ENCODE results near the gene DRC1.
"Not testable (repeated sequence)": the region's sequence is repeated elsewhere in the genome, so short reads cannot be mapped to it uniquely, and the experiment has no call there.

Gene DRC1
- 0.07 to 0.24 reads per million in 2 donors for total RNA-seq

DNA sequence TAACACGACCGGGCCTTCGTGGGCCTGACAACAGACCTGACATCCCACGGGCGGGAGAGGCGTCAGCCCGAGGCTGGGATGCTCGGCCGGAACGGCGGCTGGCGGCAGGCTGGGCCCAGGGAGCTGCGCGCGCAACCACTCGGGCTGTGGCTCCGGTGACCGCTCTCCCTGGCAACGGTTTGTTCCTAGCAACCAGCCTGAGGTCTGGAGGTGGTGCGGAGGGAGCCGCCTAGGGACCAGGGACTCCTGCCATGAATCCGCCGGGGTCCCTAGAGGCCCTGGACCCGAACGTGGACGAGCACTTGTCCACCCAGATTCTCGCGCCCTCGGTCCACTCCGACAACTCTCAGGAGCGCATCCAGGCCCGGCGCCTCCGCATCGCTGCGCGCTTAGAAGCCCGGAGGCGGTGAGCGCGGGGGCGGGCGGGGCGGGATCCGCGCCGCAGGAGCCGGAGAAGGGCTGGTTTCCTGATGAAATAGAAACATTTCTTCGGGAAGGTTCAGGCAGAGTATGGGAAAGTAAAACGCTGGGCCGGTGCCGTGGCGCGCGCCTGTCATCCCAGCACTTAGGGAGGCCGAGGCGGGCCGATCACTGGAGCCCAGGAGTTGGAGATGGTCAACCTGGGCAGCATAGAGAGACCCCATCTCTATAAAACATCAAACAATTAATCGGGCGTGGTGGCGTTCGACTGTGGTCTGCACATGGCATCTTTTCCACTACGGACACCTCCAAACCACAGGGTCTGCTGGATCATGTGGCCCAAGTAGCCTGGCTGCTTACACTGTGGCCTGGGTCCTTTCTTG, at the start of gene DRC1:
DRC1 (plus strand) TSS at position 182 of the 803 bp plus-strand sequence; CDS start at position 252, 70 bp downstream.
- DNase-seq: no peak

DNA sequence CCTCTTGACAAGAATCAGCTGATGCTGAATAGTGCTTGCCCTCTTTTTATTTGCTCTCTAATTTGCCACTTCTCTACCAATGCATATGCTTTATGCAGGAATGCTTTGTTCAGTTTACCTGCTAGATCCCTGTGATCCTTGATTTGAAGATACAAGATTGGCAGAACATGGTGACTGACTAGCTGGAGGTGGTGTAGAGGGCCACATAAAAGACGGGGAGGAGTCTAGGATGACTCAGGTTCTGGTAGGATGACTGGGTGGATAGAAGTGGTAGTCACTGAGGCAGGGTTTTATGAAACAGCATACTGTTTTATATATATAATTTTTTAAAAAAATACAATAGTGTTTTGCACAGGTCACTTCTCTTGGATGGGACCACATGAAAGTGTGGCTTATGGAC, 48.8 kb upstream of the DRC1 start:
- DNase-seq: no peak

DNA sequence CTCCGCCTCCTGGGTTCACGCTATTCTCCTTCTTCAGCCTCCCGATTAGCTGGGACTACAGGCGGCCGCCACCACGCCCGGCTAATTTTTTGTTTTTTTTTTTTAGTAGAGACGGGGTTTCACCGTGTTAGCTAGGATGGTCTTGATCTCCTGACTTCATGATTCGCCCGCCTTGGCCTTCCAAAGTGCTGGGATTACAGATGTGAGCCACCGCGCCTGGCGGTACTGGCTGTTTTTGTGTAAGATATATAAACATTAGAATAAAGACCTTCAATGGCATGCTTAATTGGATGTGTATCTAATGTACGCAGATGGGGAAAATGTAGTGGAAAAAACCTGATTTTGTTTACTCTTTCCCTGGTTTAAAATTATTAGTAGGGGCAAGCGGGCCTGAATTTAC, 47.3 kb upstream of the DRC1 start:
- not testable (repeated sequence) for DNase-seq

DNA sequence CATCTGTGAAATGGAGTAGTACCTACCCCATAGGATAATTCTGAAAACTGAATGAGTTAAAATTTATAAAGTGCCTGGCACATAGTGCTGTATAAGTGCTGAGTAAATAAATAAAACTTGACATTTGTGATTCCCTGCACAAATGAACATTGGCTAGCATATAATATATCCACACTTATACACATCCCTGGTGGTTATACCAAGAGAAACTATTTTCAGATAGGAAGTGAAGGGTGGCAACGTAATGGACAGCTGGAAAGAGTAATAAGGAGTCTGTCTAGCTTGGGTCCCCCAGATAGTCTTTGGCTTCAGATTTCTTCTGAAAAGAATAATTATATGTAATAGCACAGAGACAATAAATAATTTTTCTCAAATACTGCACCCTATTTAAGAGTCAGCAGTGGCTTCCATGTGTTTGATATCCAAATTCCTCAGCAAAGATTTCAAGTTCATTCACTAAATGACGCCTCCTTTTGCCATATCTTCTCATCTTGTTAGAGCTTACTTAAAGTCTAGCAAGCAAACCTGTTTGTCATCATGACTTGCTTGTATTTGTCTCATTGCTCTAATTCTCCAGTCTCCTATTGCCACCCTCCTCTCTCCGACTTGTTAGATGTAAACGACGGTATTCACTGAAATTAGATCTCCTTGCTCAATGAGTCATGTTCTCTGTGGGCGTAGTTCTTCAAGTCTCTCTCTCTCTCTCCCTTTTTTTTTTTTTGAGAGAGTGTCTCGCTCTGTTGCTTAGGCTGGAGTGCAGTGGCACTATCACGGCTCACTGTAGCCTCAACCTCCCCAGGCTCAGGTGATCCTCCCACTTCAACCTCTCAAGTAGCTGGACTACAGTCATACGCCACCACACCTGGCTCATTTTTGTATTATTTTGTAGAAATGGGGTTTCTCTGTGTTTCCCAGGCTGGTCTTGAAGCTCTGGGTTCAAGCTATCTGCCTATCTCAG, 46.4 kb upstream of the DRC1 start:
- no peak for DNase-seq

DNA sequence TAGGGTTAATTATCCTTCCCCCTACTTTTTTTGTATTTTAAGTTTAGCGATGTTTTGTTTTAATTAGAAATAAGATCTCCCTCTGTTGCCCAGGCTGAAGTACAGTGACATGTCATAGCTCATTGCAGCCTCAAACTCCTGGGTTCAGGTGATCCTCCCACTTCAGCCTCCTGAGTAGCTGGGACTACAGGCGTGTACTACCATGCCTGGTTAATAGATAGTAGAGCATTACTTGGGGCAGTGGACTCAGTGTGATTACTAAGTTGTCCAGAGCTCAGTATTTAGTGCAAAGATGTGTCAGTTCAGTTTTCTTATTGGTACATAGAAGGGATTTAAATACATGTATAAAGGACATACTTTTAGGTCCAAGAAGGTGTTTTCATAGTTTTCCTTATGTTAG, 45.6 kb upstream of the DRC1 start:
- DNase-seq: no peak

DNA sequence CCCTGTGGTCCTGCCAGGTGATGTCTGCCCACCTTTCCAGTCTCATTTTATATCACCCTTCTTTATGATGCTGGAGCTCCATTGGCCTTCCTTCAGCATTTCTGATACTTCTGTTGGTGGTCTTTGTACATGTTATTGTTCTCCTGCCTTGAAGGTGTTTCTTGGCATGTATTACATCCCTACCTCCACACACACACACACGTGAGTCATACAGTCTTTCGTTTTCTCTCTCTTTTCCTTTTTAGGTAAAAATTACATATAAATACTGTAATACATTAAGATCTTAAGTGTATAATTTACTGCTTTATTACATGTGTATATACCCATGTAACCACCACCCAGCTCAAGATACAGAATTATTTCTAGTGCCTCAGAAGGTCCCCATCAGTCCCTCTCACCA, 44.9 kb upstream of the DRC1 start:
- no peak for DNase-seq

DNA sequence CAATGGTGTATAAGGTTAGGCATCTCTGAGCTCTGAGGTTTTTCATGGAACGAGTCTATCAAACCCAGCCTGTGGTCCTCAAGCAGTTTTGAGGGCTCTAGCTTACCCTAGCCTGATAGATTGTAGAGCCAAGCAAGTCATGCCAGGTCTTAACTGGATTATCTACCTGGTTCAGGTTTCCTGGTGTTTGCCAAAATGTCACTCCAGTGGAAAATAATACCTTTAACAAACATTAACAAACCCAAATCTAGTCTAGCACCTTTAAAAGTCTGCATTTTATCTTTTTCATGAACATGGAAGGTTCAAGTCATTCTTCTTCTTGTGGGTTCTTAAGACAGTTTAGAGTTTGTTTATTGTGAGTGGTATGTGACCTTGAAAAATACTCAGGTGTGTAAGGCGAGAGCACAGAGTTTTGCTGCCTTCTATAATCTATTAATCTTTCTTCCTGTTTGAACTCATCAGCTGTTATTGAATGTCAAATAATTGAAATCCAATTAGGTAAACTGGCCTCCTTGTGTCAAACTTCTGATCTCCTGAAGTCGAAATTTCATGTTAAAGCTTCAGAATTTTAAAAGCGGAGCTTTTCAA, 41.7 kb upstream of the DRC1 start:
- DNase-seq: no peak

DNA sequence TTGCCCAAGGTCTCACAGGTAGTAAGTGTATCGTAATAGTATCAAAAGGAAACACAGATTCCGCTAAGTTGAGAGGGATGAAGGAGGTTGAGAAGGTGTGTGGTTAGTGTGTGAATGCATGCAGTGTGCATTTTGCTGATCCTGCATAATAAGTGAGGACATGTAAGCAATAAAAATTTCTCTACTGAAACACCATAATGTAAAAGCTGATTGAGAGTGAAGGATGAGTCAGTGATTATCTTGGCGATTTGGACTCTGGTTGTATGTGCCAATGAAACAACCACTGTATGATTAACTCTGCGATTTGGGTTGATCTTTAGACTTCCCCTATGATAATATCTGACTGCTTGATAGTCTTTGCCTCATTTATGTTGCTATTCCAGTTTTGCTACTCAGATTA, 38.4 kb upstream of the DRC1 start:
- DNase-seq: no peak

DNA sequence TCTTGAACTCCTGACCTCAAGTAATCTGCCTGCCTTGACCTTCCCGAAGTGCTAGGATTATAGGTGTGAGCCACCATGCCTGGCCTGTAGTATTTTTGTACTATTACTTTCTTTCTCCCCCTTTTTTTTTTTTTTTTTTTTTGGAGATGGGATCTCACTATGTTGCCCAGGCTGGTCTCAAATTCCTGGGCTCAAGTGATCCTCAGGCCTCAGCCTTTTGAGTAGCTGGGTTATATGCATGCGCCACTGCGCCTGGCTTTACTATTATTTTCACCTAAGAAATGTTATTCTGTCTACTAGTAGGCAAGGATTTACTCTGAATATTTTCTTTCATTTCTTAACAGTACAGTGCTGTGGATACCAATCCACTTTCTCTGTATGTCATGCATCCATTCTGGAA, 37.8 kb upstream of the DRC1 start:
- no peak for DNase-seq

DNA sequence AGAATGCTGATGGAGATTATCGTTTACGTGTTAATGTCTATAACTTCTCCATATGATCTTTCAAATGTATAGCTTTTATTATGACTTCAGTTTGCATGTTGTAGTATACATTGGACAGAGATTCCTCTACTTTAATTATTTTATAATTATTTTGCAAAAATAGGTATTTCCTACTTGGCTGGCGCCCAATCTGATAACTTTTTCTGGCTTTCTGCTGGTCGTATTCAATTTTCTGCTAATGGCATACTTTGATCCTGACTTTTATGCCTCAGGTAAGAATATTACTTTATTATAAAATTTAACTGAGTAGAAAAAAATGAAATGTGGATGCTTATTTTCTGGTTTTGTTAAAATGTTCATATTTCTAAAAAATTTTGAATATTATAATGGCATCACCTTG, 37.1 kb upstream of the DRC1 start:
- no peak for DNase-seq

DNA sequence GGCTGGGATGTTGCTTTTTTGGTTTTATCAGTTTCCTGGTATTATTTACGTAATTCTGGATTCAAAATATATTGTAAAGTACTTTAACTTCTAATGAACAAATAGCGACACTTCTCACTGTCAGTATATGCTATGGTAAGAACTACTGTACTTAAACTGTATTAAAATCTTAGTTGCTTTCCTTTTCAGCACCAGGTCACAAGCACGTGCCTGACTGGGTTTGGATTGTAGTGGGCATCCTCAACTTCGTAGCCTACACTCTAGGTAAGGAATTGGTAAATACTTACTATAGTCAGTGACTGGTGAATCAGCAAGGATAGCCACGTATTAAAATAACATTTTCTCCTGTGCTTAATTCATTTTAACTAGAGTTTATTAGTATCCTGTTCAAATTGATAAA, 34.8 kb upstream of the DRC1 start:
- DNase-seq: no peak

DNA sequence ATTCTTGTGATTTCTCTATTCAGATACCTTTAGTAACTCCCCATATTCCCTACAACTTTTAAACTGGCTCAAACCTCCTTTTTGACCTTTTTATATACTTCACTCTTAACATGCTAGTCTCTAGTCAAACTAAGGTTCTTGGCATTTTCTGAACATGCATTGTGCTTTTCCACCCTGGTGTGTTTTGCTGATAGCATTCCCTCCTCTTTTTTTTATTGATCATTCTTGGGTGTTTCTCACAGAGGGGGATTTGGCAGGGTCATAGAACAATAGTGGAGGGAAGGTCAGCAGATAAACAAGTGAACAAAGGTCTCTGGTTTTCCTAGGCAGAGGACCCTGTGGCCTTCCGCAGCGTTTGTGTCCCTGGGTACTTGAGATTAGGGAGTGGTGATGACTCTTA, 32.1 kb upstream of the DRC1 start:
- not testable (repeated sequence) for DNase-seq

DNA sequence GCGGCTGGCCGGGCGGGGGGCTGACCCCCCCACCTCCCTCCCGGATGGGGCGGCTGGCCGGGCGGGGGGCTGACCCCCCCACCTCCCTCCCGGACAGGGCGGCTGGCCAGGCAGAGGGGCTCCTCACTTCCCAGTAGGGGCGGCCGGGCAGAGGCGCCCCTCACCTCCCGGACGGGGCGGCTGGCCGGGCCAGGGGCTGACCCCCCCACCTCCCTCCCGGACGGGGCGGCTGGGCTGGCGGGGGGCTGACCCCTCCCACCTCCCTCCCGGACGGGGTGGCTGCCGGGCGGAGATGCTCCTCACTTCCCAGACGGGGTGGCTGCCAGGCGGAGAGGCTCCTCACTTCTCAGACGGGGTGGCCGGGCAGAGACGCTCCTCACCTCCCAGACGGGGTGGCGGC, 30.8 kb upstream of the DRC1 start:
- not testable (repeated sequence) for DNase-seq

DNA sequence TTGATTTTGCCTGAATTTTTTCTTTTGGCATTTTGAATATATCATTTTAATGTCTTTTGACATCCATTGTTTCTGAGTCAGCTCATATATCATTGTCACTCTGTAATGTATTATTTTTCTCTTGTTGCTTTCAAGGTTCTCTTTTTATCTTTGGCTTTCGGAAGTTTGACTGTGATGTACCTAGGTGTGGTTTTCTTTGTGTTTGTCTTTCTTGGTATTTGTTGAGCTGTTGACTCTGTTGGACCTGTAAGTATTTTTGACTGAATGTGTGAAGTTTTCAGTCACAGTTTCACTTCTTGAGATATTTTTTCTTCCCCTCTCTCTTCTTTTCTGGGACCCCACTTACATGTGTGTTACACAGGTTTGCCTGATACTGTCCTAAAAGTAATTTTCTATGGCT, 24.9 kb upstream of the DRC1 start:
- DNase-seq: no peak

DNA sequence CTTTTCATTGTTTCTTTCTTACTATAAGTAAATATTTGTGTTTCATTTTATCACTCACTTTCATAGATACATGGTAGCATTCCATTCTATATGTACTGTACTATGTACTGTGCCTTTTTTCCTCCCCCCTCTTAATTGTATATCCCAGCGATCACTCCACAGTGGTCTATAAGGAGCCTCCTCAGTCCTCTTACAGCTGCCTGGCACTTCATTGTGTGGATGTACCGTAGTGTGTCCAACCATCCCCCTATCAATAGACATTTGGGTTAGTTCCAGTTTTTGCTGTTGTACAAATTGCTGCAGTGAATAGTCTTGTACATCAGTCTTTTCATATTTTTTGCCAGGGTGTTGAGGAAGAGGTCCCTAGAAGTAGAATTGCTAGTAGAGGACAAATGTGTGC, 21.4 kb upstream of the DRC1 start:
- DNase-seq: no peak

DNA sequence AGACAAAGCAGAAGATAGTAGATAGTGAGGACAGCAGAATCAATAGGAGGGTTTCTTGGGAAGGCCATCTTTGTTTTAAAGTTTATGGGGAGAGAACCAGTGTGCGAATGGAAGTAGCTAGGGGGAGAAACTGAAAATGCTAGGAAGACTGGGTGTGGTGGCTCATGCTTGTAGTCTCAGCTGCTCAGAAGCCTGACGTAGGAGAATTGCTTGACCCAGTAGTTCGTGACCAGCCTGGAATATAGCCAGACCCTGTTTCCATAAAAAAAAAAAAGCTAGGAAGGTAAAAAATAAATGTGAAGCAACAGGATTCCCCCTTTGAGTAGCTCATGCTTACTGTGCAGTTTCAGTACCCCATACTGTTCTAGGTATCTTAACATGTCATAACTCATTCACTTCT, 19.2 kb upstream of the DRC1 start:
- DNase-seq: no peak

DNA sequence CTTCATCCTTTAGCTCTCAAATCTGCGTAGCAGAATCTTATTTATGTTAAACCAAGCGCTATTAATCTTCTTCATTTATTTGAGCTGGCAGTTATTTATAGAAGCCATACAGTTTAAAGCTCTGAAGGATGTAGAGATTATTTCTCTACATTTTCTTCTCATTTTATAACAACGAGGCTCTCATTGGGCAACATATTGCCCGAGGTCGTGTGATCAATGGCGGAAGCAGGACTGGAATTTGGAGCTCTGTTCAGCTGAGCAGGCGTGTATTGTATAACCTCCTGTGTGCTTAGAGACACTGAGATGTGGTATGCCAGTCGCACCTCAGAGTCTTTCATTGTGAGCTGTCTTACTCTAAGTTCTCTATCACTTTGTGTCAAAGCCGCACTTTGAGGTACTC, 17.5 kb upstream of the DRC1 start:
- DNase-seq: no peak

DNA sequence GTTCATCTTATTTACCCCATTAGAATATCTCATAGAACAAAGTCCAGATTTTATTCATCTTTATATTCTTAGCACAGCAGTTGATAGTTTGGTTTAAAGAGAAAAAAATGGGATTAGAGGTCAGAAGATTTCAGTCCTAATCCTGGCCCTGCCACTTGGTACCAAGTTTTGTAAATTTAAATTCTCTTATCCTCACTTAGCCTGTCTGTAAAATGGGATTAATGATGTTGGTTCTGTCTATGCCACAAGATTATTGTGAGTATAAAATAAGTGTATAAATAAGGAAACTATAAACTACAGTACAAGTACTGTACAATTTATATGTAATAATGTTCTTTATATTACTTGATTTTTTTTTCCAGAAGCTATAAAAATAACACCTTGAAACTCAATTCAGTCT, 17.1 kb upstream of the DRC1 start:
- DNase-seq: no peak

DNA sequence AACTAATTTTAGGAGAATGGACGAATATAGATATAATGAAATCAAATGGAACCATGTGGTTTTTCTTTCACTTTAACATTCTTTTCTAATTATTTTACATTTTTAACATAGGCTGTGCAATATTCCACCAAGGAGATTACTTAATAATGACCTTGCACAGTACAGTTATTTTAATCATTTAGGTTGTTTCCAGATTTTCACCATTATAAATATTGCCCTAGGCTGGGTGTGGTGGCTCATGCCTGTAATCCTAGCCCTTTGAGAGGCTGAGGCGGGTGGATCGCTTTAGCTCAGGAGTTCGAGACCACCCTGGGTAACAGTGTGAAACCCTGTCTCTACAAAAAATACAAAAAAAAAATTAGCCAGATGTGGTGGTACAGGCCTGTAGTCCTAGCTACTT, 14.5 kb upstream of the DRC1 start:
- no peak for DNase-seq

DNA sequence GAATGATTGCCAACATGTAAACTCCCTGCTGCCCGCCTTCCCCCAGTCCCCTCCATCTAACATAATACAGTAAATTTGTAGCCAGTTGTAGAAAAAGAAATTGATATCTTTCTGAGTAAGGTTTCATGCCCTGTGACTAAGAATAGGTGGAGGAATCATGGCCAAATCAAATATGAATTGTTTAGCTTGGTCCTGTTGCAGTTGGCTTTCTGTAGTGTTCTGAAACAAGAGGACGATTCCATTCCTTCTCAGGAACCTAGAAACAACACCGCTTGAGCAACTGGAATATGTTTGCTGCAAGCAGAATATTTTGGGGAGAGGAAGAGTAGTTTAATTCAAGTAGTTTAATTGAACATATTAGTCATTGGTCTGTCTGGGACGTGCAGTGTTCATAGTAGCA, 7.0 kb upstream of the DRC1 start:
- DNase-seq: no peak

DNA sequence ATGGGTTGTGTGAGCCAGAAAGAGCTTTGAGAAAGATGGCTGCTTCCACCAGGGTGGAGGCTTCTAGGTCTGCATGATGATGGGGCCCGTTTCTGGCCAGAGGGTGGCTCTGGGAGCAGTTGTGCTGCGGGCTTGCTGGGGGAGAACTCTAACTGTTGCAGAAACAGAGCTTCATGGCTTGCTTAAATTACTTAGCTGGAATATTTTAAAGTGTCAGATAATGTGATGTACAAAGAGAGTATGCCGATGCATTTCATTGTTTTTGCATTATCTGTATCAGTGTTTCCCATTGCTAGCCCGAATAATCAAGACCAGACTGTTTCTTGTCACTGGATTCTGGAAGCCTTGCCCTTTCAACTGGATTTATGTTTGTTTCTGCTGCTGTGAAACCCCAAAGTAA, 6.3 kb upstream of the DRC1 start:
- DNase-seq: no peak

DNA sequence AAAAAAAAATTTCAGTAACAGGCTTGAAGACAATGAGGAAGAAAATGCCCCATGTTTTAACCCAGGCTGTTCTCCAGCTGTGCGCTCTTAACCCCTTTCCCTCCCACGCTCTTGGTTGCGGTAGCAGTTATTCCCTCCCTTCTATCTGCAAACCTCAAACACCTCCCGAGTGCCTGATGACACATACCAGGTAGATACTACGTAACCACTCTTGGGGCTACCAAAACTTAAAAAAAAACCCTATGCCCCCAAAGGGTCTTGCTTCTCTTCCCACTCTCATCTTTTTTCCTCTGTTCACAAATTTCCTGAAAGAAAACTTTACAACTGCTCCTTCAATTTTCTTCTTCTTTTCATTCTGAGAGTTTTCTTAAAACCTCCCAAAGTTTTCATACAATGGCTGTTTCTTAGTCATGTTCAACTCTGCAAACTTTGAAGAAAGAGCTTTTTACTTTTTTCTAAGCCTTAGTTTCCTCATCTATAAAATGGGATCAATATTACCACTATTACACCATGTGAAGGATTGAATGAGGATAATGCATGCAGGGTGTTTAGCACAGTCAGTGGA, 4.9 kb upstream of the DRC1 start:
- no peak for DNase-seq

DNA sequence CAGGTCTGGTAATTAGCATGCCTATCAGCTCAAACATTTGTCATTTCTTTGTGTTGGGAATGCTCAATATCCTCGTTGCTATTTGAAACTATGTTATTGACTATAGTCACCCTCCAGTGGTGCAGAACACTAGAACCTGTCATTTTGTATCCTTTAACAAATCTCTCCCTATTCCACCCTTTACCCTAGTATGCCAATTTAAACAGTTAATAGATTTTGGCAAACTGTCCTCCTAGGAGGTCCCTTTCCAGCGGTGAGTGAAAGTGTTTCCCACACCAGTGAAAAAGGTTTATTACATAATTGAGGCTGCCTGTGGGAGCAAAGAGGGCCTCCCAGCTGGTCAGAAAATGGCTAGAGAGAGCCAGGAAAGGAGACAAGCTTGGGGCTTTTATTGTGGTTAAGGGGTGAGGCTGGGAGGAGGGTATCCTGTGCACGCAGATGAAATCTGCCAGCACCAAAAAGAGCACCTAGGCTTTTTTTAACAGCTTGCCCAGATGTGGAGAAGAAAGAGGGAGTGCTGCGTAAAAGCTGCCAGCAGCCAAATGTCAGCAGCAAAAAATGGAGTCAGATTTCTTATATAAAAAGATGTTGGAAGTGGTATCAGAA, 1.8 kb upstream of the DRC1 start:
- DNase-seq: no peak

All from T-helper 9 cell (primary cell).